NCI-H345 (cell line): ENCODE measurements around the gene PPP1R14D.
A peak's percentile ranks its signal among the peaks of the same experiment; 100 is the strongest.

Source experiments
- DNase-seq: peaks from one replicate; lab custom pipeline; 2025; lab: John Stamatoyannopoulos, UW

The PPP1R14D gene

DNA sequence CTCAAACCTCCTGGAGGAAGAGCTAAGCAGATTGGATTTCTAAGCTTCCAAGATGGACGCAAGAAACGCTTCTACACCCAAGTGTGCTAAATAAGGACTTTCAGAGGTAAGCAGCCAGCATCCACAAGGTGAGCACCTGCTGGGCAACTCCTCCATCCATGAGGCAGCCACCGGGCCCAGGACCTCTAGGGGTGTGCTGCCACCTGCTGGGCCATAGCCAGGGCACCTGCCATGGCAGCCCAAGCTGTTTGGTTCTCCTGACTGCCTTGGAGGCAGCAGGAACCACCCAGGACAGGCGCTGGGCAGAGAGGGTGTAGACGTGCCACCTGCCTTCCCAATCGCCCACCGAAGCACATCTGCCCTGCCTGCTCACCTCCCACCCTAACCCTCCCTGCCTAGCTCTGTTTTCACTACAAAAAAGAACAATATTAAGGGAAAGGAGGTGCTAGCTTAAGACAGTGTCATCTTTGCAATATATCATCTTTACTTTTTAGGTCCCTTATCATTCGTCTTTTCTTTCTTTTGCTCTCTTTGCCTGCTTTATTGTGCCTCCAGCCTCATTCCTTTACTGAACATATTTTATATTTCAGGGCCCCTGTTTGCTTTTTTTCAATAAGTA, 45.8 kb downstream of the PPP1R14D start:
- DNase-seq: peak; percentile 68

GRCh38 chr15:40776537-40777141, 51.9 kb downstream of the PPP1R14D start:
- DNase-seq: no peak

DNA sequence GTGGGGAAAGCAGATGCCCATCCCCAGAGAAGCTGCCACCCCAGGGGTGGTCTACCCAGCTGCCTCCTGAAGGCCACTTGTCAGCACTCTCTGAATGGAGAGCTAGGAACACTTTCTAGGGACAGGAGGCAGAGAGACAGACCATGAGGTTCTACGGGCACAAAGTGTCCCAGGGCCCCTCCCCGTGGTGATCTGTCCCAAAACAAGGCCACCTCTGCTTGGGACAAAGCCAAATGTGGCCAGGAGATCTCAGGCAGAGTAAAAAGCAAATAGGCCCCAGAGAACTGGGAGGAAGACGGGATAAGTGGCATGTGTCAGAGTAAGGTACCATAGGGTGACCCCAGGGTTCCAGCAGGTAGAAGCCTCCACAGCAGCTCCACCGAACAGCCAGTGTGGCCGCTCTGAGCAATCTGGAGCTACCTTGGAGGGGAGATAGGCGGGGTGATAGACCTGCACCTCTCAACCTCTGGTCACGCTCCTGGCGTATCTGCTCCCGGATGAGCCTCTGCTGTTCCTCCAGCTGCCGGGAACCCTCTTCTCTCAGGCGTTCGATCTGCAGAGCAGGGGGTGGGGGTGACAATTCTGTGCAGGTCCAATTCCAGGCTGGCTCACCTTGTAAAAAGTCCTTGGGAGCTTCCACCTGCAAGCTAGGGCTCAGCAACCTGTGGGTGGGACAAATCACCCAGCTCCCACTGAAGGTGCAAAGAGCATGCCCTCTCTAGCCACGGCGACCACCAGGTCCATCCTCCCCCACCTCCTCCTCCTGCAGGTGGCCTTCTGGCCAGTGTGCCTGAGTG, 52.6 kb downstream of the PPP1R14D start:
- no peak for DNase-seq

GRCh38 chr15:40775007-40775406, 53.5 kb downstream of the PPP1R14D start:
- no peak for DNase-seq

GRCh38 chr15:40773902-40774301, 54.6 kb downstream of the PPP1R14D start:
- DNase-seq: no peak

- no peak for DNase-seq
Observed at GRCh38 chr15:40773496-40773895, 55.0 kb downstream of the PPP1R14D start.

GRCh38 chr15:40772014-40772413, 56.5 kb downstream of the PPP1R14D start:
- no peak for DNase-seq

- DNase-seq: no peak
Observed at GRCh38 chr15:40771242-40771641, 57.3 kb downstream of the PPP1R14D start.

GRCh38 chr15:40770147-40770721, 58.3 kb downstream of the PPP1R14D start:
- DNase-seq: peak; percentile 18

DNA sequence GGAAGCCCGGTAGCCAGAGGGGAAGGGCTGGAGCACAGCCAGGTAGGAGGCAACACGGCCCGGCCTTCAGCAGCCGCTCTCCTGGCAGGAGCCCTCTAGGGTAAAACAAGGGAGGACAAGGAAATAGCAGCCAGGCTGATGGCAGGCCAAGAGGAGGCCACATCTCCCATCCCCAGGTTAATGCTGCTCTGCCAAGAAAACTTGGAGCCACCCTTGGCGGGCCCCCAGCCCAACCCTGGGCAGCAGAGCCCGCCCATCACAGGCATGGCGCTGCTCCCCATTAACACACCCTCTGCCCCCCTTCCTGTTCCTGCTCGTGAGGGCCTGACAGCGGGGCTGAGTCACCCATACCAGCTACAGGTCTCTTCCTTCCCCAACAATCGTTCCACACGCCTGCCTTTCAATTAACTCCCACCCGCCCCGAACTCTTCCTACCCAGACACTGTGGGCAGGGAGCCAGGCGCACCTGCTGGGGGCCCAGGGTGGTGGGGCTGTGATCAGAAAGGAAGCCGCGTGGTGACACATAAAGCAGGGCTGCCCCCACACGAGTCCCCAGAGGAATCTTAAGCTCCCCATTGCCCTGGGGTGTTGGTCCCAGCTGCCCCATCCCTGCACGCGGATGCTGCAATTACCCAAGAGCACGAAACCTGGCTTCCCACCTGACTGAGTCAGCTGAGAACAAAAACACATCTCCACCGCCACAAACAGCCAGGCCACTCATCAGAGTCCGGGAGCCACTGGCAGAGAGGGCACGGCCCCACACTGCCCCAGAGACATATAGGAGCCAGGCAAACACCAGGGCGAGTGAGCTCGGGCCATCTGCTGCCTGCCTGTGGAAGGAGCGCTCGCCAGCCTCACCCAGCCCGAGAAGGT, 59.0 kb downstream of the PPP1R14D start, which contains the start of gene C15orf62:
Gene C15orf62, plus strand, starts transcription at position 707 of the 873 bp plus-strand sequence. CDS start 516 bp downstream, outside the sequence.
- peak; percentile 85 for DNase-seq

DNA sequence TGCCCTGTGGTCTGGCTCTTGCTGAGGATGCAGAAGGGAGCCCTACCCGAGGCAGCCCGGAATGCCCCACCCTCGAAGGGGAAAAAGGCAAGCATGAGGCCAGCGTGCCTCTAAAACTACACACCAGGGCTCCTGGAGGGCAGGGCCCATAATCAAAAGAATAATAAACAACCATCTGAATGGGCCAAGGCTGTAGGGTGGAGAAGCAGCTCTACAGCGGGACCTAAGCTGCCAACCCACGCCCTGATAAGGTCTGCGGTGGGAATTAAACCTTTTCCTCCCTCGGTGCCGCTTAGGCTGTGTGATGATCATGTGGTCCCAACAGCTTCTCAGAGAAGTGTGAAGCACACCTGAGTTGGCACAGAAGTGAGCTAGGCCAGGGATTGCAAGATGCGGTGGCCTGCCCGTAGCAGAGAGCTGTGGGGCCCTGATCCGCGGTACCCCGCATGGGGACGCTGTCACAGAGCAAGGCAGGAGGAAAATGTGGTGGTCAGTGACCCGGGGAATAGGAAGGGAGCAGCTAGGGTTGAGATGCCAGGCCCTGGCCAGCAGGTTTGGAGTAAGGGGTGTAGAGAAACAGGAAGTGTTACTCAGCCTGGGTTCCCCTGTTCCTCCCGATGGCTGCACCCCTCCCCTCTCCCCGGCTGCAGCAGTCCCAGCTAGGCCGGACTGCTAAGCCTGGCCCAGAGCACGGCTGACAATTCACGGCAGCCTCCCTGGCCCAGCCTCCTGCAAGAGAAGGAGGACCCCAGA, 59.8 kb downstream of the PPP1R14D start:
- no peak for DNase-seq

DNA sequence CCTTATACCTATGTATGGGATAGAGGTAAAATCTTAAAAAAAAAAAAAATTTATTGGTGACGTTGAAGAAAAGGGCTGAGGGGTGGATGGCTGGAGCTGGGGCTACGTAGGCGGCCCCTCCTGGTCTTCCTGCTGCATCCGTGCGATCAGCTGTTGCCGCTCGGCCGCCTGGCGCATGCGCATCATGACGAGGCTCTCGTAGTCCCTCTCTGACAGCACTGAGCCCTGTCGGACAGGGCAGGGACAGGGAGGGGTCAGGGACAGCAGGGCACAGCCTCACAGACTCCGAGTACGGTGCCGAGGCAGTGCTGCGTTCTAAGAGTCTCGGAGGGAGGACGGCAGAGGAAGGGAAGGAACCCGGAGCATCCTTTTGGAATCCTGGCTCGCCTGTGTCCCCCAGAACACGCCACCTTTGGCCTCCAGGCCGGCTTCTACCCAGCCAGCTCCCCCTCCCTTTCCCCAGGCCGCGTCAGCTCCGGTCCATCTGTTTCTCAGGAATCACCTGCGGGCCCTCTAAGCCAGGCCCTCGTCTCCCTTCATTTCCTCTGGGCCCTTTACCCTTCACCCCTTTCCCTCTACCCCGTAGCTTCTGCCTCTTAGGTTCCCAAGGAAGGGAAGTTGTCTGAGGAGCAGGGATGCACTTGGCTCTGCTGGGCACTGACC, 60.5 kb downstream of the PPP1R14D start:
- DNase-seq: no peak

DNA sequence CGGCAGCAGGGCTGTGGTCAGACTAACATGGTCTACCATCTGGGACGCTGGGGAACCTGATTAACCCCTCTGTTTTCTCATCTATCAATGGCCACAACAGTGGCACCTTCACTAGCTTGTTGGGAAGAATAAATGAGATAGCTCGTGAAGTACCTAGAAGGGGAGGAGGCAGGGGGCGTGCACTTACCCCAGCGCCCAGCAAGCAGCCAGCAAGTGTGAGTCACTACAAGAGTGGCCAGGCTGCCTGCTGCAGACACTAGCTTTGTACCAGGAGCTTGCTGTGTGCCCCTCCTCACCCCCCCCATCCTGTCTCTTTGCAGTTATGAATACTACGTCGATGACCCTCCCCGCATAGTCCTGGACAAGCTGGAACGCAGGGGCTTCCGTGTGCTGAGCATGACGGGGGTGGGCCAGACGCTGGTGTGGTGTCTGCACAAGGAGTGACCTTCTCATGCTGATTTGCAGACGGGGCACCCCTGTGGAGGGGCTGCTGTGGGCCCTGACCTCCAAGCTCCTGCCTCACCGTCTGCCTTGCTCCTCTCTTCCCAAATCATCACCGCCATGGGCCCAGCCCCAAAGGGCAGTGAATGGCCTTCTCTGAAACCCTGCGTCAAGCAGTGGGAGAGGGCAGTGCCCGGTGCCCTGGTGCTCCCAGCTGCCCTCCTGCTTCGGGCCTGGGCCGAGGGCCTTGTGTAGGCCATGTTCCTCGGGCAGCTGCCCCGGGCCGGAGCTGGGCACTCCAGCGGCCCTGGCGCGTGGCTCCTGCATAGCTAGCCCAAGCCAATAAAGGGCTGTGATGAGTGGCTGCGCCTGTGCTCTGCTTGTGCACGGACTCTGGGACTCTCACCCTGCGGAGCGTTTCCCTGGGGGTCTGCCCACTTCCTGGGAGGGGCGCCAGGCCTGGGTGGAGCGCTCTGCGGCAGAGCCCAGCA, 61.3 kb downstream of the PPP1R14D start:
- DNase-seq: no peak

- DNase-seq: no peak
Observed at GRCh38 chr15:40766194-40766815, 62.2 kb downstream of the PPP1R14D start.
